ENCODE results near the gene ZPR1.

- TF ChIP-seq CTCF (IDR thresholded peaks at IDR 0.05) = no peak
- TF ChIP-seq POLR2A (IDR thresholded peaks at IDR 0.05) = peak; percentile 1
These were observed 10.8 kb downstream of the ZPR1 start for GRCh38 chr11:116777056-116777455.
